GM18867 (cell line): Measurements from ENCODE around the gene SERPINA12.
A peak's percentile ranks its signal among the peaks of the same experiment; 100 is the strongest.
"Not testable (repeated sequence)": the region's sequence is repeated elsewhere in the genome, so short reads cannot be mapped to it uniquely, and the experiment has no call there.

Experiments
- ATAC-seq: cut with Tn5 transposase; IDR thresholded peaks from one replicate; pipeline ENCODE4 v1.9.1; 2021; ENCODE audit warnings: mild to moderate bottlenecking, moderate library complexity; ENCODE audit not compliant: unreplicated experiment

SERPINA12 gene

DNA sequence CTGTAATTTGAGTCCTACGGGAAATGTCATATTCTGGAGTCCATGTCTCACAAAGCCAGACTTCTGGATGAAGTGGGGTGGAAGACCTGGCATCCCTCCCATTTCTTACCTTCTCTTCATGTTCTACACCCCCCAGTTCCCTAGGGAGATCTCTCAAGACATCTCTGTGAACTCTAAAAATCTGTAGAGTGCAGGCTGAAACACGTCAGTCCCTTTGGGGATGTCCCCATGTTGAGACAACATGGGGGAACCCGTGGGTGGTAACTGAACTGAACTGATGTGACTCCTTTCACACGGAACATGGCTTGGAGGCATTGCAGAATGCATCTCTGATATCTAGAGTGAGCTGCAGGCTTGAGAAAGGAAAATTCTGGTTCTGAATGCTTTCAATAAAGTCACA is 15.2 kb downstream of the SERPINA12 start:
- ATAC-seq: no peak

DNA sequence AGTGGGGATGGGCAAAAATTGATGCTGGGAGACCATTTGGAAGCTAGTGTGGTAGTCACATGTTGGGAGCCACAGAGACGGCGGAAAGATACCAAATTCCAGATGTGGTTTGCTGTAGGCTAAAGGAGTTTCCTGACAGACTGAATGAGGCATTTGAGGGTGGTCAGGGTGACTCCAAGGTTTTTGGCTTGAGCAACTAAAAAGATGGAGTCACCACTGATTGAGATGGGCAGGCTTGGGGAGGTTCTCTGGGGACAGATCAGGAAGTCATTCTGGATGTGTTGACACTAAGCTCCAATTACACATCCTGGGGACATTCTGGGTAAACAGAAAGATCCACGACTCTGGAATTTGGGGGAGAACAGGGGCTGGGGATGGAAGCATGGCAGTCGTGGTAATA is 17.8 kb downstream of the SERPINA12 start:
- ATAC-seq: no peak

DNA sequence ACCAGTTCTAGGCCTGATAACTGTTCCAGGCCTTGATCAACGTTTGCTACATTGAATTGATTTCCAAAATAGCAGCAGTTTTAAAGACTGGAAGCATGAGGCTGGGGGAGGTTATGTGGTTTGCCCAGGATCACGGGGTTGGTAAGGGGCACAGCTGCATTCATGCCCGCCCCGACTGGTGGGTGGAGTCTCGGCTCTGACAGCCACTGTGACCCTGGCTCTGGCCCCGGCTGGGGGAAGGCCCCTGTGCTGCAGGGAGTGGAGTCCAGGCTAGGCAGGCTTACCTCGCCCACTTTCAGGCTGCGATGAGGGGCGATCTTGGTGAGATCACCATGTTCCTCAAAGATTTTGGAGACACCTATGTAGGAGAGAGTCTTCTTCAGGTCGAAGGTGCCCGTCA is 19.9 kb downstream of the SERPINA12 start:
- ATAC-seq: no peak

DNA sequence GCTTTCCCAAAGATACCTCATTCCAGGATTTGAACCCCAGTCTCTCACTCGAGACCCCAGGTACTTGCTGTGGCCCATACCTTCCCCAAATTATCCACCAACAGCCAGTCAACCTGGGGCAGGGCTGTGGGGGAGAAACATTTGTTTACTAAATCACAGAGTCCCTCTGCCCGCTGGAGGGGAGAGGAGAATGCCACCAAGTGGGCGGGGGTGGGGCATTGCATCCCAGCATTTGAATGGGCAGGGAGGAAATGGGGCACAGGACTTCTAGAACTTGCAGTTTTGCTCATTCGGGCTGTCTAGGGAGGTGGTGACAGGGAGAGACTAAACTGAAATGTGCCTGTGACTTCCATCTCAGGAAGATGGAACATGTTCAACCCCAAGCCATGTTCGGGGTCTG is 22.4 kb downstream of the SERPINA12 start:
- no peak for ATAC-seq

DNA sequence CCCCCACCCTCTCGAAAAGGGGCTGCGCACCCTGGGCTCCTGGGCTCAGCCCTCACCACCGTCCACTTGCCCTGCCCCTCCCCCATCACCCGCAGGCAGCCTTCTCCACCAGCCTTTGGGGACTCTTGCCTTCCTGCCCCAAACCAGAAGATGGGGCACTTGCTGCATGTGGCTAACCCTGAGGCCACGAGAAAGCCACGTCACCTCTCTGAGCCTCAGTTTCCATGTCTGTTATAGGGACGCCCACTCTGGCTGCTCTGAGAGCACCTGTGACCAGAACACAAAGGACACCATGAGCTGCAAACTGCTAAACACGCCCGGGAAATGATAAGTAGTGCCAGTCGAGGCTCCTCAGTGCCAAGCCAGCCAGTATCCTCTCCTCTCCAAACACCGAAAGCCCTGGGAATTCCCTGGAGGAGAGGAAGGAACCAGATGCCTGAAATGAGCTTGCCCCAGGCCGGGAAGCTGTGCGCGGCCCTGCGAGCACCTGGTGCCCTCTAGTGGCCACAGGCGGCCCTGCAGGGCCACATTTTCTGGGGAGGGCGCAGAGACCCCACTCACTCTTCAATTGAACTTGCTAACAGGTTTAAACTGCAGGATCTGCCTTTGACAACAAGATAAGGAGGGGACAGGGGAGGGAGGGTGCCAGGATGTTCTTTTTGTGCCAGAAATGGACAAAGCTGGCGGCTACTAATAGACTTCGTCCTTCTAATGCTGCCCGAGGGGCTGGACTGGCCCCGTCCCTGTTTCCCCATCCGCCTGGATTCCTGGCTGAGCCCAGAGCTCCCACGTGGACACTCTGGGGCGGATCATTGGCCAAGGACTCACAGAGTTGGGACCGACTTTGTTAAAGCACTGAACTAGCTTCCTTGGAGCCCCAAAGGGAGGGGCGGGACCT is 23.1 kb downstream of the SERPINA12 start:
- ATAC-seq: peak; percentile 33

- no peak for ATAC-seq
These were observed 24.8 kb downstream of the SERPINA12 start for GRCh38 chr14:94484481-94484880.

GRCh38 chr14:94483729-94484275 is 25.5 kb downstream of the SERPINA12 start:
- no peak for ATAC-seq

DNA sequence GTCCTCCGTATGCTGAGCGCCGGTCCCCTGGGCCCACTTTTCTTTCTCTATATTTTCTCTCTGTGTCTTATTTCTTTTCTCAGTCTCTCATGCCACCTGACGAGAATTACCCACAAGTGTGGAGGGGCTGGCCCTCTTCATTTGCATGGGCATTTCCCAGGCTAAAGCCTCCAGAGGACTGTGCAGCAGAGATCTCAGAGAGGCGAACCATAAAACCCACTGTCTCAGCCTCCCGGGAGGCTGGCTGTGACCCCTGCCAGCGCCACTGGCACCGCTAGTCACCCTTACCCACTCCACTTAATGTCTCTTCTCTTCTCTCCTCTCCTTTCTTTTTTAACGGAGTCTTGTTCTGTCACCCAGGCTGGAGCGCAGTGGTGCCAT is 26.2 kb downstream of the SERPINA12 start:
- no peak for ATAC-seq

DNA sequence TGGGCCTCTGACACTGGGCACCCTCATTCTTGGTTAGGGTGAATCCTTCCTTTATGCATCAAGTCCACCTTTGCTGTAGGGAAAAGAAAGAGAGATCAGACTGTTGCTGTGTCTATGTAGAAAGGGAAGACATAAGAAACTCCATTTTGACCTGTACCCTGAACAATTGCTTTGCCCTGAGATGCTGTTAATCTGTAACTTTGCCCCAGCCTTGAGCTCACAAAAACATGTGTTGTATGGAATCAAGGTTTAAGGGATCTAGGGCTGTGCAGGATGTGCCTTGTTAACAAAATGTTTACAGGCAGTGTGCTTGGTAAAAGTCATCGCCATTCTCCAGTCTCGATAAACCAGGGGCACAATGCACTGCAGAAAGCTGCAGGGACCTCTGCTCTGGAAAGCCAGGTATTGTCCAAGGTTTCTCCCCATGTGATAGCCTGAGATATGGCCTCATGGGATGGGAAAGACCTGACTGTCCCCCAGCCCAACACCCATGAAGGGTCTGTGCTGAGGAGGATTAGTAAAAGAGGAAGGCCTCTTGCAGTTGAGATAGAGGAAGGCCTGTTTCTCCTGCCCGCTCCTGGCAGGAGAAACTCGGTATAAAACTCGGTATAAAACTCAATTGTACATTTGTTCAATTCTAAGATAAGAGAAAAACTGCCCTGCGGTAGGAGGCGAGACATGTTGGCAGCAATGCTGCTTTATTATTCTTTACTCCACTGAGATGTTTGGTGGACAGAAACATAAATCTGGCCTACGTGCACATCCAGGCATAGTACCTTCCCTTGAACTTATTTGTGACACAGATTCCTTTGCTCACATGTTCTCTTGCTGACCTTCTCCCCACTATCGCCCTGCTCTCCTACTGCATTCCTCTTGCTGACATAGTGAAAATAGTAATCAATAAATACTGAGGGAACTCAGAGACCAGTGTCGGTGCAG is 26.9 kb downstream of the SERPINA12 start:
- ATAC-seq: not testable (repeated sequence)

DNA sequence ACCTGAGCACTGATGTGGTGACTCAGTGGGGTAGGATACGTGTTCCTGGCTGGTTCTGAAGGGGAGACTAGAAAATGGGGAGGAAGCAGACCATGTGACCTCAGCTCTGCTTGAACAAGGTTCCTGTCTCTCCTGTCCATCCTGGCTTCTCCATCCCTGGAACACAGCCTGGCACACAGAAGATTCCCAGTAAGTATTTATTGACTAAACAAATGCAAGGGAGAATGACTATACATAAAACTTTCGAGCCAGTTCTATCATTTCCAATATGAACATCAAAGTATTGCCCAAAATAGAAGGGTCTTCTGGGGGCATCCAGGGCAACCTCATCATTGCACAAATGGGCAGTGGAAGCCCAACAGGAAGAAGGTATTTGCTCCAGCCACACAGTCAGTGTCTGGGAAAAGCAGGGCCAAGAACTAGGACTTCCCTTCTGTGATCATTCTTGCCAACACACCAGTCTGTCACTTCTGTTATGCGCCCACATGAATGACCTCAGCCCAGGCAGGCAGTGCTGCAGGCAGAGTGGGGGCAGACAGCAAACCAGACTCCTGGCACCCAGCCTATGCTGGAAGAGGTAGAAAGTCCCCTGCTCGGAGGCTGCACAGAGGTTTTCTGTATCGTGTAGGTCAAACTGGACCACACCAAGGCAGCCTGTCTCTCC is 27.7 kb downstream of the SERPINA12 start:
- no peak for ATAC-seq

DNA sequence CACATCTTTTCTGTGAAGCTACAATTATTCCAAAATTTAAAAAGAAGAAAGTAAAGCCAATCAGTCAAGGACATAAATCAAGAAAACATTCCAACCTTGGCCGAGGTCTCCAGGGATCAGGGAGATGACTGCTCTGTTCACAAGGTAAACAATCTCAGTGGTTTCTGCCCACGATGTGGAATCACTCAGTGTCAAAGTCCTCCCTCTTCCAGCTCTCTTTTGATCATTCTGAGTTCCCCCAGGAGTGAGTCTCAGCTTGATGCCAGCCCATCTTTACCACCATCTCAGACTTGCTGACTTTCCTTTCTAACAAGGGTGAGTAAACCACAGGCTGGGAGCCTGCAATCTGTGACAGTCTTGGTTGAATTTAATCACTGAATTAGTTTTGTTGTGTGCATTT is 28.5 kb downstream of the SERPINA12 start:
- ATAC-seq: no peak

- ATAC-seq: no peak
These were observed 30.8 kb downstream of the SERPINA12 start for GRCh38 chr14:94478420-94478819.

DNA sequence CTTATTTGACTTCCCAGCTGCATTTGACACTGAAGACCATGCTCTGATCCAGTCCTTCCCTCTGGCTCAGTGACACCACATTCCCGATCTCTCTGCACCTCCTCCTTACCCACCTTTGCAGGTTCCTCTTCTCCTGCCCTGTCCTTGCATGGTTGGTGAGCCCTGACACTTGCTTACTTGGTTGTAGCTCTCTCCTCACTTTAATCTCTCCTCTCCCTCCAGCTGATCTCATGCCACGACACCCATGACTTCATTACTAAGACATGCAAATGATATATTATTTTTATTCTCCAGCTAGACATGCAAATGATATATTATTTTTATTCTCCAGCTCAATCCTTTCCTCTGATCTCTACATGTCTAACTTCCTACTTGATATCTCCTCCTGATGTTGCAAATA is 33.2 kb downstream of the SERPINA12 start, which contains the start of gene SERPINA9:
TSS of gene SERPINA9 (minus strand) at position 175 of the 400 bp plus-strand sequence. CDS start 6,357 bp downstream, outside the sequence.
- ATAC-seq: no peak

DNA sequence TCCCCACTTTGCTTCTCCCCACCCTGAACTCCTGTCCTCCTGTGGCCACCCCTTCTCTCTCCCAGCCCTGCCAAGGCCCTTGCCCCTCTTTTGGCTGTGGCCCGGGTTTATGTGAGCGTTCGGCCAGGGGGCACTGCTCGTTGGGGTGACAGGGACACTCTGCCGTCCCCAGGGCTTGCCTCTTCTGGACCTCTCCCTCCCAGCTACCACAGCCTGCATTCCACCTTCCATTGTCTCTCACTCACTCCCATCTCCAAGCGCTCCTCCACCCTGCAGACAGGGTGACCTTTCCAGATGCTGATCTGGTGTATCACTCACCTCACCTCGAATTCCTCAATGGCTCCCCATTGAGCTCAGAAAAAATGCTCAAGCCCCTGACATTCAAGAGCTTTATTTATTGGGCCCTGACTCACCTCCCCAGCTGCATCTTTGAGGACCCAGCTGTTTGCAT is 34.7 kb downstream of the SERPINA12 start:
- ATAC-seq: no peak

DNA sequence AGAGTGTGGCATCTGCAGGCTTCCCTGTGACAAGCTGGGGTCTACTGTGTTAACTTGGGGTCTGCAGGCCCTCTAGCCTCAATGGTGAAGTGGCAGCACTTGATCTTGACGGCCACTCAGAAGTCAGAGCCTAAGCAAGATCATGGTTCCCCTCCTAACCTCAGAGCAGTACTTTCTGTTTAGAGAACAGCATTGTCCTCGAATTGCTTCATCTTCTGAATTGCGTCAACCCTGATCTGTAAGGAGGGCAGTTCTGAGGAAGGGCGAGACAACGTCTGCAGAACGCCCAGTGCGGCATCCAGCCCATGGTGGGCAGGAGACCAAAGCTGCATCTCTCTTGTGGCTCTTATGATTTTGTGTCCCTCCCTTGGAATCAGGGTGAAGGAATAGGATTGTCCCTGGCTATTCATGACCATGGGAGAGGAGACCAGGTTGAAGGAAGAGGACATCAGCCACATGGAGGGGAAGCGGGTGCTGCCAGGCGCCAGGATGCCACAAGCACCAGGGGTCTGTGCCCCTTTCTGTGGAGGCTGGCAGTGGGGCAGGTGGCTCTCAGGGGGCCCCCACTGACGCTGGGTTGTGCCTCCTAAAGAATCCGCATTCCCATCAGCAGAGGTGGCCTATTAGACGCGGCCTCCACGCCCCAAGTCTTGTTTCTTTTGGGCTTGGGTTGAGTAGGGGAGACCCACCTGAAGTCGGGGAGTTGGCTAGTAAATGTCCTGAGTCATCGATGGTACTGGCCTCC is 35.4 kb downstream of the SERPINA12 start:
- ATAC-seq: no peak

DNA sequence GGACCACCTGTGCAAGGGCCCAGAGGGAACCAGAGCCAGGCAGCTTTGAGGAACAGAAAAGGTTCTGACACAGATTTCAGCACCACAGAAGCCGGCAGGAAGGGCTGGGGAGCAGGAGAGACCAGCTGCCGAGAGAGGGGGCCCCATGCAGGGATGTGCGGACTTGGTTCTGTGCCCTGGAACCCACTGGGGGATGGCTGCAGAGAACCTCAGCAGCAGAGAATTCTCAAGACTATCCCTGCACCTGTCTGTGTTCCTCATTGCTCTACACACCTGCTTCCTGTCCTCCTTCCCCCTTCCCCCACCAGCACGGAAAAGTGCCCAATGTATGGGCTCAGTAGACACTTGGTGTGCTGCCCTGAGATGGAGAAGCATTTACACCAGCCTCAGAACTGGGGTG is 36.4 kb downstream of the SERPINA12 start:
- ATAC-seq: no peak

- ATAC-seq: no peak
These were observed 38.2 kb downstream of the SERPINA12 start for GRCh38 chr14:94471045-94471444.

DNA sequence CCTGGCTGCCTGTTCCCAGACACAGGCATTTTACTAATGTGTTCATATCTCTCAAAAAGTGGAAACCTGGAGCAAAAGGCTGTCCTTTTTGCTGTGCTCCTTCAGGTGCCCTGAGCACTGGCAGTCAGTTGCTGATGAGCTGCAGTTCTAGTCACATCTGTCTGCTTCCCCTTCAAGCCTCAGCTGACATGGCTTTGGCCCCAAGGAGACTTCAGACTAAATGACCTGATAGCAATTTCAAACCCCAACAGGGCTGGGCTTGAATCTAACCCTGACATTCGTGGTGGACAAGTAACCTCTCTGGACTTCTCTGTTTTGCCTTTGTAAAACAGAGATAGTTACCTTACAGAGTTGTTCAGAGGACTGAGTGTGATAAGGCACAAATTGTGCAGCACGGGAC is 39.0 kb downstream of the SERPINA12 start:
- ATAC-seq: no peak

GRCh38 chr14:94469261-94469660 is 40.0 kb downstream of the SERPINA12 start:
- ATAC-seq: no peak
